Measurements from ENCODE around the gene FKTN.

DNA sequence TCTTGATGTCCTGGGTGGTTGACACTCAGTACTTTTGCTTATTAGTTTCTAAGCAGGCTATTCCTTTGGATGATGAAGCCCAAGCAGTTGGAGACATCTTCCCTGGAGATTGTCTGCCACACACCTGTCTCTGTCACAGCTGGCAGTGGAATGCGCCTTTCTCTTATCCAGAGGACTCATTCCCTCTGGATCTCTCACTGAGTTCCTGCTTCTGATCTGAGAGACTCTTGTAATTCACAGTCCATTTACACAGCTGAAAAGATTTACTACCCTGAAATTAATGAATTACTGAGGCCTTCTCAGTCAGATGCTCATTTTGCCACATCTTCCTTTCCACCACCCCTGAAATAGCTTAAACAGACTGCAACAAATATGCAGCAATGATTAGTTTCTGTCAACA lies 120.2 kb downstream of the FKTN start:
- TF ChIP-seq CTCF (IDR thresholded peaks at IDR 0.05) = no peak
- no peak for TF ChIP-seq EZH2 (IDR thresholded peaks at IDR 0.05)
